Activated CD4-positive, alpha-beta T cell treated with anti-CD3 and anti-CD28 coated beads for 24 hours (primary cell): ENCODE measurements around the gene RHPN2.
"Not testable (repeated sequence)": the region's sequence is repeated elsewhere in the genome, so short reads cannot be mapped to it uniquely, and the experiment has no call there.

Experiments
- DNase-seq, 2 donors: peaks; one replicate each; pipeline ENCODE4 v3.0.0-alpha.2; 2020; ENCODE audit warnings: low read depth in 2 of 2

The RHPN2 gene

DNA sequence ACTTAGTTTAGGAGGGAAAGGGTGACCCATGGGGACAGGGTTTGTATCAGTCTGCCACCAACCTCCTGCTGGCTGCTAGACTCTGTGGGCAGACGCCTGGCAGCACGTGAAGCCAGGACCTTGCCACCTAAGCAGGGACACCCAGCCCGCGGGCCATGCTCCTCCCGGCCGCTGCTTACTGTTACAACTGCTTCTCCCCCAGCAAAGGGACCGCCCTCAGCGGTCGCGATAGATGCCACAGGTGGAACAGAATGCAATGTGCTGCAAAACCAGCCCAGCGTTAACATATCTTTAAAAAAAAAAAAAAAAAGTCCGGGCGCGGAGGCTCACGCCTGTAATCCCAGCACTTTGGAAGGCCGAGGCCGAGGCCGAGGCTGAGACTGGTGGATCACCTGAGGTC is 1.9 kb upstream of the RHPN2 start:
- no peak for DNase-seq

DNA sequence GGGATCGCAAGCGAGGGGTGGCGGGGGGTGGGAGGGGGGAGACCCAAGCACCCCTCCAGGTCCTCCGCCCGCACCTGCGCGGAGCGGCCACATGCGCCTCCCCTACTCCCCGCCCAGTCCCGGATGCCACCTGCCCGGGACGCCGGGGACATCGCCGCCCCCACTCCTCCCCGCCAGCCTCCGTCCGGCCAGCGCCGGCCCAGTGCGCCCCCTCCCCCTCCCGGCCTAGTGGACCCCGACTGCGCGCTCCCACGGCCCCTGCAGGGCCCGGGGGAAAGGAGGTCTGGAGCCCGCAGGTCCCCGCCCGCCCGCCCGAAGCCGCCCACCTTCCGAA is 263 bp downstream of the RHPN2 start:
- DNase-seq, result no peak

DNA sequence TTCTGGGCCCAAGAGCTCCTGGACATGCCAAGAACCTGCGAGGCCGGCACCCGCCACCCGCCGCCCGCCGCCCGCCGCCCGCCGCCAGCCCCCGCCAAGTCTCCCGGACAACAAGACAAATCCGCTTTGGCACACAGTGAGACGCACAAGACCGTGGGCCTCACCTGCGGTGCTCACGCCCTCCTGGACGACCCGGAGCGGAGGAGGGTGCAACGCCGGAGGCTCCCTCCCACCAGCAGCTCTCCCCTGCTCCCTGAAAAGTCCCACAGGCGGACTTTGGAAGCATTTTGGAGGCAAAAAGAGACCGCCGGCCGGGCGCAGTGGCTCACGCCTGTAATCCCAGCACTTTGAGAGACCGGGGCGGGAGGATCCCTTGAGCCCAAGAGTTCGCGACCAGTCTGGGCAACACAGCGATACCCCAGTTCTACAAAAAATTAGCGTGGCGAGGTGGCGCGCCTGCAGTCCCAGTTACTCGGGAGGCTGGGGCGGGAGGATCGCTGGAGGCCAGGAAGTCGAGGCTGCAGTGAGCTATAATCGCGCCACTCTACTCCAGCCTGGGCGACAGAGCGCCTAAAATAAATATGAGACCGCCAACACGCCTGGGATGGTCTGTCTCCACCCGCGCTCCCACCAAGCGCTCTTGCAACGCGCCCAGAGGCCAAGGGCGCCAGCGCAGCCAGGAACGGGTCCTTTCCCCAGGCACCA is 783 bp downstream of the RHPN2 start:
- no peak for DNase-seq

DNA sequence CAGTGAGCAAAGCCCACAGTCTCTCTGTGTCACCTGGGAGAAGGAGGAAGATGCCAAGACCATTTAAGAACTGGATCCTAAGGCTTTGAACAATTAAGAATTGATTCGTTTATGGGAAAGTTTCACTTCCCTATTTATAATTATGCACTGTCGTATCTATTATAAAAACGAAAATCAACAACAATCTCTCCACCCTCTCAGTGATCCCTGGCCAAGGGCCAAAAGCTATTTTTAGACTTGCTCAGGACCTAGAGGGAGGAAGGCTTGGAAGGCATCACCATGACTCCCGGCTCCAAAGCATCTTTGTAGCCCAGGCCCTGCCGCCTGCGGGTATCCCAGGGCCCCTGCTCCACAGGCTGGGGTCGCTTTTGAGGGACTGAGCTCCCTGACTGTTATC is 1.3 kb downstream of the RHPN2 start:
- no peak for DNase-seq

DNA sequence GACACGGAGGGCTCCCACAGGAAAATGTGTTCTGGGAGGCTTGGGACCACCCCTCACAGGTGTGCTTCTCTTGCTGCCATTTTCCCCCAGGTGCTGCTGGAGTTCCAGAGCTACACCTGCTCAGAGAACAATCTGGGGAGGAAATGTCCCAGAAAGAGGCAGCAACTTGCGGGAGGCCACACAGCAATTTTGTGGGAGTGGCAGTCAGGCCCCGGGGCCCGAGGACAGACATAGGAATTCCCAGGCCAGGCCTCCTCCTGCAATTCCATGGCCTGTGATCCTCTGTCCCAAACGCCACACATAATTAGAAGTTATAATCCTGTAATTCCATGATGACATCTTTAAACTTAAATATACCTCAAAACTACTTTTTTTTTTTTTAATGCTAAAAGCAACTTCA is 1.8 kb downstream of the RHPN2 start:
- no peak for DNase-seq

DNA sequence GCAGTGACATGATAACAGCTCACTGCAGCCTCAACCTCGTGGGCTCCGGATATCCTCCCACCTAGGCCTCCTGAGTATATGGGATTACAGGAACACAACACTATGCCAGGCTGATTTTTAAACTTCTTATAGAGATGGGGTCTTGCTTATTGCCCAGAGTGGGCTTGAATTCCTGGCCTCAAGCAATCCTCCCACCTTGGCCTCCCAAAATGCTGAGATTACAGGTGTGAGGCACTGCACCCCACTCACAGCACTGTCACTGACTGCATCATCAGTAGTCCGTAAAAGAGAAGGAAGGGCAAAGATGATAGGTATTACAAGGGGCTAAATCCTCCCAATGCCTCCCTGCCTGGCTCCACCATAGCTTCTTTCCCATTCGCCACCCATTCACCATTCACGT is 4.1 kb downstream of the RHPN2 start:
- no peak for DNase-seq

DNA sequence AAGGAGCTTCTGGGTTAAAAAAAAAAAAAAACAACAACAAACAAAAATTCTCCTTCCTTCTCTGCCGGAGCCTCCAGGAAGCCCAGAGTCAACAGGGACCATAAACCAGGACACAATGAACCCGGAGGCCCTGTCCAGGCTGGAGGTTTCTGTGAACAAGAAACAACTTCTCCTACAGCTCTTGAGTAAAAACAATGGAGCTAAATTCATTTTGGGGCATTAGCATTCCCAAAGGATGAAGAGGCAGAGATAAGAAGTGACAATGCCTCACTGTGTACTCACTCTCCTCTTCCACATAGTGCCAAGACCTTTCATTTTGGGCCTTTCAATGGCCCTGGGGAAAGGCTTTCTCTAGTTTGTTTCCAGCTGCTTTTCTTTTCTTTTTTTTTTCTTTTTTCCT is 9.0 kb downstream of the RHPN2 start:
- DNase-seq, result no peak

DNA sequence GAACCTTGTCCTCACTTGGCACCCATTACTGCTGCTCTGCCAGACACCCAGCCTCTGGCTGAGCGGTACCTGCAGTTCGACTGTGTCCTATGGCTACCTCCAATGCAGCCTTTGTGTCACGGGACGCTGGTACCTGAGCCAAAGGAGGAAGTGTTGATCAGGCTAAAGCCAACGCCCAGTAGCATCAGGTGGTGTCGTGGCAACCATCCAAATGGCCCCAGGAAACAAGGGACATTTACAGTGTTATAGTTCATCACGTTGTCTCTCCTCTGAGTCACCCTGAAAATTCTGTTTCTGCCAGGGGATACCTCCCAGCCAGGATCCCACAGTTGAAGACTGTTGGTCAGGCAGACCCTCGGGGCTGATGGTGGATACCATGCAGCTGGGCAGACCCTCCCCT is 10.1 kb downstream of the RHPN2 start:
- DNase-seq, result no peak

DNA sequence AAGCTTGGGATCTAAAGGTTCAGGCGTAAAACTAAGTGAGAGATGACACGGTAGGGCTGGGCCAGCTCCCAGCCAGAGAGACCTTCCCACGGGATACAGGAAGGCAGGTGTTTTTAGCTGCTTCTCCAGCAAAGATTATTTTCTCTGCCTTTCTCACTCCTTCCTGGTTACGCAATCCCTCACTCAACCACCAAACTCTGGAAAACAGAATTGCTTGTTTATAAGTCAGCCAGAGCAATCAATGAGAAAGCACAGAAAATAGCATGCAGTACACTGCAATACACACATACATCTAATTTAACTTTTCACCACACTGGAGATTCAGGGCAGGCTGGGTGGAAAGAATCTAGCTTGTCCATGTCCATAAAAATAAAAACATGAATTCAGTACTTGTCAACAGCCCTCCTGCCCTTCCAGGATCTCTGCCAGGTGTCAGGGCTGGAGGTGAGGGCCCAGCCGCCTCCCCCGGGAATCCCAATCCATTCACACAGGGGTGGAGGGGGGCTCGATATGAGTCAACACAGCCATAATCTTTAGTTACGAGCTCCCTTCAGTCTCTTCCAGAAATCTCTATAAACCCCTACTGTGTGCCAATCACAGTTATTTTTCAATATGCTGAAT is 12.2 kb downstream of the RHPN2 start:
- no peak for DNase-seq

DNA sequence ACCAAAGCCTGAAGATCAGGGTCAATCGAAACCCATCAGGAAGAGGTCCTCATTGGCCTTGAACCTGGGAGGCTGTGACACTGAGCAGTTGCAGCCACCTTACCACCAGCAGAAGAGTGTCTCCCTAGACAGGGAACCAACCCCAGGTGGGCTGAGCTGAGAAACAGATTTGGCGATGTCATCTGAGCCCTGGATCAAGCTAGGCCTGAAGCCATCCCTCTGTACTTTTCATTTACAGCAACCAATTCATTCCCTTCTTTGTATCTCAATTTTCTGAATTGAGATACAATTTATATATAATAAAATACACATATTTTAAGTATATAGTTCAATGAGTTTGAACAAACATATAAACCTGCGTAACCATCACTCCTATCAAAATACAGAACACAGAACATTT is 14.6 kb downstream of the RHPN2 start:
- no peak for DNase-seq

DNA sequence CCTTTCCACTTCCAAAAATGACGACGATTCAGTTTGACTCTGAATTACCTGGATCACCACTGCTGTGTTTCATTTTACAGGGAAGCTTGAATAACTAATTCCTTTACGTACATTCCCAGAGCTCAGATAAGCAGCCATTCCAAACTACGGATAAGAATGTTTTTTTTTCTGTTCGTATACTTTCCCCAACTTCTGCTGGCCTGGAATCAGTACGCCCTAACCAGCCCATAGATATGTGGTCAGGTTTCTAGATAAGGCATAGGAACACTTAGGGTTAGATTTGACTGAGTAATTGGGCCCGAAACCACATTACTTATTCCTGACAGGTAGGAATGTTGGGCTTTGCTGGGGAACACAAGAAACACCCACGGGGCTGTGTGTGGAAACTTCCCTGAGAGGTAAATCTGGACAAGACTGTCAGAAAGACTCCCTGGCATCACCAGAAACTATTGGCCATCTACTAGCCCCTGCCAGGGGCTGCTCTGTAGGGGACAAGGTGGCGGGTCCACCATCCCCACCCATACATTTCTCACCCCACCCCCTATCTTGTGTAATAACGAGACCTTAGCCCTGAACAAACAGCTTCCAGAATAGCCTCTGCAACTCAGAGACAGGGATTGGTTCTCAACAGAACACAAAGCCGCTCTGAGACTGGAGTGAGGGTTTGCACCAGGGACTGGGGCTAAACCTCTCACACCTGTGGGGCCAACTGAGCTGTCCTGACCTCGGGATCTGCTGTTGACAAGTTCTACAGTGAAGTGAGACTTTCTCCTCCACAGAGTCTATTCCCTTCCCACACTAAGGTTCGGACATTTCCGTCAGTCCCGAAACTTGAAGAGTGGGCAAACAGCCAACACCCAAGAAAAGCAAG is 15.6 kb downstream of the RHPN2 start:
- no peak for DNase-seq

DNA sequence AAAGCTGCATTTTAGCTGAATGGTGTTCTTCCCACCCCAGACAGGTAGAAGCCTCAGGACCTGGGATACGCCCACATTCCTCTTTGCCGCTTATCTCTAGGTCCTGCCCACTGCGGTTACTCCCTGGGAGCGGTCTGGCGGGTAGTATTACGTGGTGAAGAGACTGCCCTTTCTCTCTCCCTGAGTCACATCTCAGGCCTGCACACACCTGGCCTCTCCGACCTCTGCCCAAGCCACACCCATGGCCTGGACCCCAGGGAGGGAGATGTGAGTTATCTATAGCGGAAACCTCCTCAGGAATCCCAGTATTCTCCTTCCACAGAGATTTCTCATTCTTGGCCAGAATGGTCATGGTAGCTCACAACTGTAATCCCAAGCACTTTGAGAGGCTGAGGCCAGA is 17.3 kb downstream of the RHPN2 start:
- DNase-seq, result no peak

DNA sequence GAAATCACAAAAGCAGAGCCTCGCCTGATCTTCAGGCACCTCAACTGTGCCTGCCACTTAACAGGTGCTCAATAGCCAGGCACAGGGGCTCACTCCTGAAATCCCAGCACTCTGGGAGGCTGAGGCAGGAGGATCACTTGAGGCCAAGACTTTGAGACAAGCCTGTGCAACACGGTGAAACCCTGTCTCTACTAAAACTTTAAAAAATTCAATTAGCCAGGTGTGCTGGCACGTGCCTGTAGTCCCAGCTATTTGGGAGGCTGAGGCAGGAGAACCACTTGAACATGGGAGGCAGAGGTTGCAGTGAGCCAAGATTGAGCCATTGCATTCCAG is 22.9 kb downstream of the RHPN2 start:
- not testable (repeated sequence) for DNase-seq

DNA sequence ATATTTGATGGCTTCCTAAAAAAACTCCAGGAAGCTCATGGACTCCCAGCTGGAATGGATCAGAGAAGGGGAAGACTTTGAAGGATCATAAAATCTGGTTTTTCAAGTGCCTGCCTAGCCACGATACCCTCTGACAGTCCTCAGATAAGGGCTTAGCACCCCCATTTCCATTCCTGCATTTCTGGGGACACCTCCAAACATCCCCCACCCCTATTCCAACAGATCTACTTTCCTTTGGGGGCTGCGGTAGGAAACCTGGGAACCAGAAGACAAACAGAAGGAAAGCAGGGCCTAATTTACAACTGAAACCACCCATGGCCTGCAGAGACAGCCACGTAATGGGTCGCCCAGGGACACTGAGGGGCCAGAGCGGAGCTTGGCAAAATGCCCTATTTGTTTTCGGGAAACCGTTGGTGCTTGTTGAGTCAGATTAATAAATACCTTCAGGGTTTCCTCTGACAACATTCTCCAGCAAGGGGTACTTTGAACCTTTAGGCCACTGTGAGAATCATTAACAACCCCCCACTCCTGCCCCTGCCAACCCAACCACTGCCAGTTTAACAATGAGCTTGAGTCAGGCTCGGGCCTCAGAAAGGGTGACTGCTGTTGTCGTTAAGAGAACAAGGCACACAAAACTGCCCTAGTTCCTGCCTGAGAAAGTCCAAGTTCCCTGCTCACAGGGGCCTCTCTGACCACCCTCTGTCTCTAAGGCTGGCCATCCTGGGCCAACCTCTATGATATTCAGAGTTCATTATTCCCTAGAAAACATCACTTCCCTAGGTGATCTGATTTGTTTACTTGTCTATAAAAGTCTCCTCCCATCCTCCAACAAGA is 23.5 kb downstream of the RHPN2 start:
- DNase-seq, result no peak

DNA sequence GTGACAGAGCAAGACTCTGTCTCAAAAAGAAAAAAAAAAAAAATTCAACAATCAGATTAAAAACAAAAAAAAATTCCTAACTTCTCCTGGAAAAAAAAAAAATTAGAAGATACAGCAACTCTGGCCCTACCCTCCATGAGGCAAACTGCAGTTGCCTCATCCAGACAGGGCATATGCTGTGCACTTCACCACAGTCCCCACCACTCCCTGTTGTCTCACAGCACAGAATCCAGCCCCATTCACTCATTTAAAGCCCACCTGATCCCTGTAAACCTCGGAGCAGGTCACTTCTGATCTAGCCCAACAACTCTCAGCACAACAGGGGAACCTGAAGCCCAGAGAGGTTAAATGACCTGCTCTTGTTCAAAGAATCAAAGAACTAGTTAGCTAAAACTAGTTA is 24.9 kb downstream of the RHPN2 start:
- DNase-seq, result no peak

DNA sequence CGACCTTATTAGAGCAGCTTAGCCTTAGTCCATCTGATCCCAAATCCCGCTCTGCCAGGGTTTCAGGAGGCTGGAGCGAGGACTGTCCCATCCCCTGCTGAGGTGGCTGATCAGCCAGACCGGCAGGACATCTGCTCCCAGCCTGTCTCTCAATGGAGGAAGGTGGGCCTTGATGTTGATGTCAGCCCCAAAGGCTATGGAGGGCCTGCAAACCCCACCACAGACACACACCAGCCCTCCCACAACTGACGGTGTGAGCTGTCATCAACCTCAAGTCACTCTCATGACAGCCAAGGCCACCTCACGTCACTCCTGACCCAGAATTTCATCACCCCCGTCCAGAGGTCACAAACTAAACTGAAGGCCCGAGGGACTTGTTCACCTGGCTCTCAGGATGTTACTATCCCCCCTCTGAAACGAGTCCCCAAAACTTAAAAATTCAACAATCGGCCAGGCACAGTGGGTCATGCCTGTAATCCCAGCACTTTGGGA is 25.5 kb downstream of the RHPN2 start:
- DNase-seq, result no peak

DNA sequence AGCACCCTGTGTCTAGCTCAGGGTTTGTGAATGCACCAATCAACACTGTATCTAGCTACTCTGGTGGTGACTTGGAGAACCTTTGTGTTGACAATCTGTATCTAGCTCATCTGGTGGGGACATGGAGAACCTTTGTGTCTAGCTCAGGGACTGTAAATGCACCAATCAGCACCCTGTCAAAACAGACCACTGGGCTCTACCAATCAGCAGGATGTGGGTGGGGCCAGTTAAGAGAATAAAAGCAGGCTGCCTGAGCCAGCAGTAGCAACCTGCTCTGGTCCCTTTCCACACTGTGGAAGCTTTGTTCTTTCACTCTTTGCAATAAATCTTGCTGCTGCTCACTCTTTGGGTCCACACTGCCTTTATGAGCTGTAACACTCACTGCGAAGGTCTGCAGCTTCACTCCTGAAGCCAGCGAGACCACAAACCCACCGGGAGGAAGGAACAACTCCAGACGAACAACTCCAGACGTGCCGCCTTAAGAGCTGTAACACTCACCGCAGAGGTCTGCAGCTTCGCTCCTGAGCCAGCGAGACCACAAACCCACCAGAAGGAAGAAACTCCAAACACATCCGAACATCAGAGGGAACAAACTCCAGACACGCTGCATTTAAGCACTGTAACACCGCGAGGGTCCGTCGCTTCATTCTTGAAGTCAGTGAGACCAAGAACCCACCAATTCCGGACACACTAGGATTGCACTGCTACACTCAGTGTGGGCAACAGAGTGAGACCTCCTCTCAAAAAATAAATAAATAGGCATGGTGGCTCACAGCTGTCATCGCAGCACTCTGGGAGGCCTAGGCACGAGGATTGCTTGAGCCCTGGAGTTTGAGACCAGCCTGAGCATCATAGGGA is 27.3 kb downstream of the RHPN2 start:
- not testable (repeated sequence) for DNase-seq

DNA sequence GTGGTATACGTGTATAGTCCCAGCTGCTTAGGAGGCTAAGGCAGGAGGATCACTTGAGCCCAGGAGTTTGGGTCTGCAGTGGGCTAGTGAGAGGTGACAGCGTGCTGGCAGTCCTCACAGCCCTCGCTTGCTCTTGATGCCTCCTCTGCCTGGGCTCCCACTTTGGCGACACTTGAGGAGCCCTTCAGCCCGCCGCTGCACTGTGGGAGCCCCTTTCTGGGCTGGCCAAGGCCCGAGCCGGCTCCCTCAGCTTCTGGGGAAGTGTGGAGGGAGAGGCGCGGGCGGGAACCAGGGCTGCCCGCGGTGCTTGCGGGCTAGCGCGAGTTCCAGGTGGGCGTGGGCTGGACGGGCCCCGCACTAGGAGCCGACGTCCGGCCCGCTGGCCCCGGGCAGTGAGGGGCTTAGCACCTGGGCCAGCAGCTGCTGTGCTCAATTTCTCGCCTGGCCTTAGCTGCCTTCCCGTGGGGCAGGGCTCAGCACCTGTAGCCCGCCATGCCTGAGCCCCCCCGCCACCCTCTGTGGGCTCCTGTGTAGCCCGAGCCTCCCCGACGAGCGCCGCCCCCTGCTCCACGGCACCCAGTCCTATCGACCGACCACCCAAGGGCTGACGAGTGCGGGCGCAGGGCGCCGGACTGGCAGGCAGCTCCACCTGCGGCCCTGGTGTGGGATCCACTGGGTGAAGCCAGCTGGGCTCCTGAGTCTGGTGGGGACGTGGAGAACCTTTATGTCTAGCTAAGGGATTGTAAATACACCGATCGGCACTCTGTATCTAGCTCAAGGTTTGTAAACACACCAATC is 28.1 kb downstream of the RHPN2 start:
- not testable (repeated sequence) for DNase-seq

DNA sequence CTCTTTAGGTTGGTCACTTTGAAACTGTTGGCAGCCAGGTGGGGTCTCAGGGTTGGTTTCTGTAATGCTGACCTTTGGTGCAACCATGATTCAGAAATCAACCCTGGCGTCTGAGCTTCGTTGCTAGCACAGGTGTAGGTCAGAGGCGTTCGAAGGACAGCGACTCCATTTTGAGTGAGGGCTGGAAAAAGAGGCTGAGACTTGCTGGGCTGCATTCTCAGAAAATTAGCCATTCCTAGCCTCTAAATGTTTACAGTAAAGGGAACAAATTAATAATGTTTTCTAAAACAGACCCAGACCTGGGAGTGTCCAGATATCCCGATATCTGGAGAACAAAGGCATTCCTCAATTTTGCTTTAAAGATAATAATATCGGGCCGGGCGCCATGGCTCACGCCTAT is 29.2 kb downstream of the RHPN2 start:
- no peak for DNase-seq

DNA sequence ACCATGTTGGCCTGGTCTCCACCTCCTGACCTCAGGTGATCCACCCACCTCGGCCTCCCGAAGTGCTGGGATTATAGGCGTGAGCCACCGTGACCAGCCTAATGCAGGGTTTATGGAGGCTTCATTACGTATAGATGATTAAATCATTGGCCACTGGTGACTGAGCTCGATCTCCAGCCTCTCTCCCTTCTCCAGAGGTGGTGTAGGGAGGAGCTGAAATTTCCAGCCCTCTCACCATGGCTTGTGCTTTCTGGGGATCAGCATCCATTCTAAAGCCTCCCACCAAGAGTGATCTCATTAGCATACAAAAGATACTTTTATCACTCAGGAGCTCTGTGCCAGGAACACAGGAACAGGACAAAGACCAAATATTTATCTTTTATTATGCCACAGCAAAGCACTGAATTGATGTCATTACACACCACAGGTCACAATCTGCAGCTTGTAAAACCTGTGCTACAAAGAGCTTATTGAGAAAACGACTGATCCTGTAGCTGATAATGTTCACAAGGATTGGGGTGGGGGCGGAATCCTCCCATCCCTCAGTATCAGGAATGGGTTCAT is 32.4 kb downstream of the RHPN2 start:
- no peak for DNase-seq
